Stimulated activated naive CD8-positive, alpha-beta T cell treated with anti-CD3 and anti-CD28 coated beads, Interleukin-15, amount 100 ng/mL, for 72 hours (primary cell): ENCODE results near the gene USP10.
"Not testable (repeated sequence)": the region's sequence is repeated elsewhere in the genome, so short reads cannot be mapped to it uniquely, and the experiment has no call there.

Source experiments
- ATAC-seq: fragments of 150-1000 bp; cut with Tn5 transposase; 2 replicates; pipeline ENCODE4 v1.10.0; 2021; ENCODE audit warnings: mild to moderate bottlenecking, moderate library complexity
- DNase-seq, 2 donors: peaks; one replicate each; pipeline ENCODE4 v3.0.0; 2021 to 2022
- H3K27ac Mint-ChIP-seq, 2 donors: one replicate each; pipeline ENCODE4 v1.8.0; 2022; ENCODE audit warnings: mild to moderate bottlenecking in 2 of 2, mixed read lengths in 2 of 2, moderate library complexity in 2 of 2
- H3K27me3 Mint-ChIP-seq: one replicate; pipeline ENCODE4 v1.8.0; 2022; ENCODE audit warnings: mixed read lengths
- H3K4me1 Mint-ChIP-seq: one replicate; pipeline ENCODE4 v1.8.0; 2022; ENCODE audit warnings: mild to moderate bottlenecking, mixed read lengths
- H3K4me3 Mint-ChIP-seq, 2 donors: one replicate each; pipeline ENCODE4 v1.8.0; 2022; ENCODE audit warnings: mild to moderate bottlenecking in 2 of 2, mixed read lengths in 2 of 2, moderate library complexity in 1 of 2
- H3K9me3 Mint-ChIP-seq, 2 donors: one replicate each; pipeline ENCODE4 v1.8.0; 2022; ENCODE audit warnings: mixed read lengths in 2 of 2

USP10 gene

DNA sequence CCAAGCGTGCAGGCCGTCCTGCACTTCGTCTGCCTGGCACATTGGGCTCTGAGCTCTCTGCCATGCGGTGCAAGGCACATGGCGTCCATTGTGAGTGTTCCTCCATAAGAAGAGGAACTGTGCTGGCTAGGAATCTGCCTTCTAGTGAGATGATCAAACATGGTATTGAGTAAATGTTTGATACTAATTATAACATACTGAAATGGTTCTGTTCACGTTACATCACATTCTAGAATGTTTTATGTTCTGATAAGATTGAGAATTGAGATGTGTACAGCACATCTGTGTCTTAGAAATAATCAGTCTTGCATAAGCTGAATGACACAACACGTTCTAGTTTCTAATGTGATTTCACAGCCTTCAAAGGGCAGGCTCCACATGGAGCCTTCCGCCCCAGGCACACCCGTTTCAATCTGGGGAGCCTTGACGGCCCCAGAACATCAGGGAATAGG, 42.9 kb downstream of the USP10 start:
- Mint-ChIP-seq H3K4me3 (no peak overlapping the region), H3K27me3 (no peaks in the 10 kb centered on the region), H3K4me1 (peaks cover 36% of the 10 kb centered on the region), H3K9me3 (no peaks in the 10 kb centered on the region), H3K27ac (no peak overlapping the region)
- DNase-seq (no peak), ATAC-seq (no peak)

GRCh38 chr16:84746231-84746630, 46.4 kb downstream of the USP10 start:
- no peaks in the 10 kb centered on the region for H3K27me3 Mint-ChIP-seq
- no peak overlapping the region for H3K4me3 Mint-ChIP-seq
- H3K27ac Mint-ChIP-seq: no peak overlapping the region
- H3K4me1 Mint-ChIP-seq: peaks cover 37% of the 10 kb centered on the region
- ATAC-seq (no peak), DNase-seq (no peak)
- H3K9me3 Mint-ChIP-seq: no peaks in the 10 kb centered on the region

- ATAC-seq (no peak), DNase-seq (no peak)
- Mint-ChIP-seq H3K9me3 (no peaks in the 10 kb centered on the region), H3K4me1 (peaks cover 37% of the 10 kb centered on the region), H3K4me3 (no peak overlapping the region), H3K27ac (no peak overlapping the region), H3K27me3 (no peaks in the 10 kb centered on the region)
These were observed 47.1 kb downstream of the USP10 start for GRCh38 chr16:84746875-84747274.

- ATAC-seq, H3K27me3 Mint-ChIP-seq: not testable (repeated sequence)
These were observed 48.4 kb downstream of the USP10 start for GRCh38 chr16:84748247-84748646.

GRCh38 chr16:84749072-84749471, 49.3 kb downstream of the USP10 start:
- ATAC-seq: no peak
- H3K27ac Mint-ChIP-seq: no peak overlapping the region

More at GRCh38 chr16:84748247-84748646, 48.4 kb downstream of the USP10 start:
- H3K4me1 Mint-ChIP-seq: peaks cover 43% of the 10 kb centered on the region
- not testable (repeated sequence) for H3K9me3 Mint-ChIP-seq, H3K27ac Mint-ChIP-seq, H3K4me3 Mint-ChIP-seq, DNase-seq

GRCh38 chr16:84749815-84750214, 50.0 kb downstream of the USP10 start:
- no peaks in the 10 kb centered on the region for H3K9me3 Mint-ChIP-seq
- peak overlapping the region in 1 of 2 donors; percentile 55 for H3K27ac Mint-ChIP-seq
- peaks cover 58% of the 10 kb centered on the region for H3K4me1 Mint-ChIP-seq
- DNase-seq: no peak
- no peak for ATAC-seq
- no peak overlapping the region for H3K4me3 Mint-ChIP-seq
- H3K27me3 Mint-ChIP-seq: no peaks in the 10 kb centered on the region

More at GRCh38 chr16:84749072-84749471, 49.3 kb downstream of the USP10 start:
- no peak for DNase-seq
- Mint-ChIP-seq H3K9me3 (no peaks in the 10 kb centered on the region), H3K27me3 (no peaks in the 10 kb centered on the region), H3K4me1 (peaks cover 51% of the 10 kb centered on the region), H3K4me3 (no peak overlapping the region)

DNA sequence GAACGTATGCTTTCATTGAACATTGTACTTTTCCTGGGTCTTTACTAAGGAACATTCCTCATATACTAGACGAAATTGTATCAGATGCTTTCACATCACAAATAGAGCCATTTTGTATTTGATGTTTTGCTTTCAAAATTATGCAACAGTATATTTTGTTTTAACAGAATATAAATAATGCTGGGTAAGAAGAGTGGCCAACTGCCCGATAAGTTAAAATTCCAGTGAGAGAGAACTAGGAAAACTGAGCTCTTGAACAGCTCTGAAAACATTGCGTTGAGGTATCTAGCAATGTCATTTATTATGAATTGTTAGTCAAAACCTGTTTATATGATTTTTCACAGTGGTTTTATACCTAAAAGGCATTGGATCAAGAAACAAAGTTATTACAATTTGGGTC, 50.8 kb downstream of the USP10 start:
- DNase-seq (no peak), ATAC-seq (no peak)
- Mint-ChIP-seq H3K4me3 (no peak overlapping the region), H3K9me3 (no peaks in the 10 kb centered on the region), H3K27me3 (no peaks in the 10 kb centered on the region), H3K4me1 (peaks cover 66% of the 10 kb centered on the region), H3K27ac (no peak overlapping the region)

DNA sequence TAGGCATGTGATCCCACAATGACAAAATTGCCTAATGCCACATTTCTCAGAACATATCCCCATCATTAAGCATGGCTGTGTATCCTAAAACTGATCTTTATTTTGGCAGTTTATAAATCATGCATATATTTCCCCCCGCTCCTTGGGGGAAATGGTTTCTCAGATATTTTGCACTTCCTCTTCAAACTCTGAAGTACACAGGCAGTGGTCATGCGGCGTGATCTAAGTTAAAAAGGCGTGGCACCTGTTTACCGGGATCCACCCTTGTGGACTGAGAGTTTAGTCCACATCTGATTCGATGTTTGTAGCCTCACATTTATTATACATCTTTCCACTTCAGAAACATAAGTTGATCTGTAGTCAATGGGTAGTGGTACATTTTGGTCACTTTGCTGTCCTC, 51.4 kb downstream of the USP10 start:
- DNase-seq (no peak), ATAC-seq (no peak)
- Mint-ChIP-seq H3K9me3 (no peaks in the 10 kb centered on the region), H3K4me1 (peaks cover 72% of the 10 kb centered on the region), H3K4me3 (peak overlapping the region; percentile 8 to 54), H3K27ac (peak overlapping the region; percentile 67 to 89), H3K27me3 (no peaks in the 10 kb centered on the region)

DNA sequence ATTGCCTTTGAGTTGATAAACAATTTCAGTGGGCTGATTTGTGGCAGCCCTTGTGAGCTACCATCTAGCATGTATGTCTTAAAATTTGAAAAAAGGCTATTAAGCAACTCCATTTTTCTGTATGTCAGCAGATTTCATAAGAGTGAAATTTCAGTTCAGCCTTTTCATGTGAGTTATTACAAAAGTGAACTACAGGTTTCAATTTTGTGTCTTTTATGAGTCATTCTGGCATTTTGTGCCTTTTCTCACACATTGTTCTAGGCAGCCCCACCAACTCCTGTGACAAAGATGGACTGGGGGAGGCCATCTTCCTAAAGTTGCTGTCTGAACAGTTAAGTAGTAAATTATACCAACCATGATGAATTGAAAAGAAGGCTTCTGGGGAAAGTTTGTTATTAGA, 52.1 kb downstream of the USP10 start:
- no peaks in the 10 kb centered on the region for H3K9me3 Mint-ChIP-seq
- peak in 1 of 2 donors; percentile 54 for DNase-seq
- H3K4me1 Mint-ChIP-seq: peaks cover 78% of the 10 kb centered on the region
- H3K27ac Mint-ChIP-seq: peak overlapping the region in 1 of 2 donors; percentile 67
- H3K27me3 Mint-ChIP-seq: no peaks in the 10 kb centered on the region
- ATAC-seq: peak; percentile 89
- peak overlapping the region; percentile 29 to 54 for H3K4me3 Mint-ChIP-seq

DNA sequence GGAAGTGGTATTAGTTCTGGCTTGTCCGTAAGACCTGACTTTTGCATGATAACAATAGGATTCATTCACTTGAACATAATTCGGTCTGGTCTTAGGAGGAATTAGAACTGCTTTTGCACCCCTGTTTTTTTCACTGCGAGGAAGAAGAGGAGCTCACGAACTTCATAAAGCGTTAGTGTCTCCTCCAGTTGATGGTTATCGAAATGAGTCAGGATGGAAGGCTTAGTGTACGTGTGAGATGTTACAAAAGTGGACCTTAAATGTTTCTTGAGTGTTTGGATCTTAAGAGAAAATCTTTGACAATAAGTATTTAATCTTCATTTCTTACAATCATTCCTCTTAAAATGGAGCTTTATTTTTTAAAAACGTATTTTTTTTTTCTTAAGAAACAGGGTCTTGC, 52.8 kb downstream of the USP10 start:
- ATAC-seq: no peak
- peaks cover 83% of the 10 kb centered on the region for H3K4me1 Mint-ChIP-seq
- H3K4me3 Mint-ChIP-seq: peak overlapping the region in 1 of 2 donors; percentile 54
- DNase-seq: no peak
- H3K27me3 Mint-ChIP-seq: no peaks in the 10 kb centered on the region
- H3K9me3 Mint-ChIP-seq: no peaks in the 10 kb centered on the region
- no peak overlapping the region for H3K27ac Mint-ChIP-seq

DNA sequence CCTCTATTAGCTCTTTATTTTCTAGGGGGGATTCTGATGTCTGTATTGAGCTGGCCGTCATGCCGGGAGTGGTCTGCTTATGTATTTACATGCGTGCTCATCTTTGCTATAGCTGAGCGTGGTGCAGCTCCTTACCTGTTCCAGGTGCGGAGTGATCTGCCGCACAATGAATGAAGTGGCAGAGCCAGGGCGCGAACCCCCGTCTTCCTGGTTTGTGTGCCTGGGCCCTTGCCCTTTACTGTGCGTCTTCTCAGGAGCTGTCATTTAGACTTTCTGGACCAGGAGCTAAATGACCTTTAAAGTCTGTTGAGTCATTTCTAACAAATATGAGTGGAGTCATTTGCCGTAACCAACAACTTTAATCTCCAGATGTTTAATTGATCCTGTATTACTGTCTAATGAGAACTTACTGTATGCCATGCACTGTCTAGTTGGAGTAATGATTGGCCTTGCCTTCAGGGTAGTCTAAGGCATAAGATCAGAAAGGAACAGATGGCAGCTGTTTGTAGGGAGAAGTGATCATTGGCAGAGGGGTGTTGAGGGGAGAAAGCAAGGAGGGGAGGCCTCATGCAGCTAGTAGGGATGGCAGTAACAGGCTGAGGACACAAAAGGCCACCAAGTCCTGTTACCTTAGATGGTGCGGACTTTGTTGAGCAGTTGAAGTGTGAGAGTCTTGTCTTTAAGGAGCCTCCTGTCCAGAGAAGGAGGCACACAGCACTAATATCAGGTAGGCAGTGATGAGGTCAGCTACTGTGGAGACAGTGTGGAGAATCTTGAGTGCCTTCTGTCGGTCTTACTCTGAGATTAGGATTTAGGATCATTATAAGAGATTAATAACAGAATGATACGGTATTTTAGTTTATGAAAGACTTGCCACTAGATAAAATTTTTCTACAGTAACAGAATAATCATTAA, 53.9 kb downstream of the USP10 start:
- Mint-ChIP-seq H3K4me3 (peak overlapping the region; percentile 7 to 26), H3K27me3 (no peaks in the 10 kb centered on the region), H3K9me3 (no peaks in the 10 kb centered on the region)

DNA sequence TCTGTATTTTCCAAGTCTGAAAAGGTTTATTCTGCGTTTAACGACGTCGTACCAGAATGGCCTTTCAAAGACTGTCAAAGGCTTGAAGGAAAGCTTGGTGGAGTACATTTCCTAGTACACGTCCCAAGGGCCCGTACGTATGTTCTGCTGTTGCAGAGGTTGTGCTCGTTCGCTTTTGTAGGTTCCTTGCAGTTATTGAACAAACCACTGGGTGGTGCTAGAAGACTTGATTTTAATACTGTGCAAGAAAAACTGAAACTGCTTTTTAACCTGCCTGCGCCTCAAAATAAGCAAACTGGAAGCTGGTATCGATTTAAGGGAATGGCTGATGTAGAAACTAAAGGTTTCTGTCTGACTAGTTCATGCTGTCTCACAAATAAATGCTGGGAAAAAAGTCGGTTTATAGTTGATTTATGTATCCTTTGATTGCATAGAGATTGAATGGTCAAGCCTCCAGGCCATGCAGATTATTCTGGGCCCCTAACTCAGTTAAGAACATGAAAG, 54.6 kb downstream of the USP10 start:
- H3K27me3 Mint-ChIP-seq: no peaks in the 10 kb centered on the region
- H3K4me1 Mint-ChIP-seq: peaks cover 95% of the 10 kb centered on the region
- no peak overlapping the region for H3K27ac Mint-ChIP-seq
- H3K4me3 Mint-ChIP-seq: peak overlapping the region in 1 of 2 donors; percentile 2
- H3K9me3 Mint-ChIP-seq: no peaks in the 10 kb centered on the region
- DNase-seq: peak; percentile 65 to 67
- peak; percentile 82 for ATAC-seq

More for the DNA sequence above, 53.9 kb downstream of the USP10 start:
- DNase-seq: no peak
- Mint-ChIP-seq H3K27ac (no peak overlapping the region), H3K4me1 (peaks cover 93% of the 10 kb centered on the region)
- peak; percentile 29 for ATAC-seq

- ATAC-seq: no peak
- no peaks in the 10 kb centered on the region for H3K27me3 Mint-ChIP-seq
- peaks cover 95% of the 10 kb centered on the region for H3K4me1 Mint-ChIP-seq
- peak overlapping the region in 1 of 2 donors; percentile 88 for H3K27ac Mint-ChIP-seq
- peak overlapping the region in 1 of 2 donors; percentile 25 for H3K4me3 Mint-ChIP-seq
- no peaks in the 10 kb centered on the region for H3K9me3 Mint-ChIP-seq
- DNase-seq: no peak
These were observed 55.3 kb downstream of the USP10 start for GRCh38 chr16:84754956-84755672.

DNA sequence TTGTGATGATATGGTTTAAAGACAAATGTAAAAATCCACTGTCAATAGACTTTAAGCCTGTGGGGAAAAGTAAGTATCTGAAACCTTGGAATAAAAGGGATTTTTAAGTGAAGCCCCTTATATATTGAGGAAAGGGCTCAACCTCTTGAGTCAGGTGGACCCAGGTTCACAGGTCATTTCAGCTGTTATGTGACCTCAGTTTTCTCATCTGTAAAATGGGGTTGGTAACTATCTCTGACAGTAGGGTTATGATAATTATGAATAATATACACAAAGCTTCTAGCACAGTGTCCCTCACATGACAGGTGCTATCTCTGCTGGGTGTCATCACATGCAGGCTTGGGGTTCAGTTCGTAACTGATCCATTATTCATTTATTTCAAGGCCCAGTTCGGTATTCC, 57.0 kb downstream of the USP10 start:
- no peak for ATAC-seq
- no peaks in the 10 kb centered on the region for H3K27me3 Mint-ChIP-seq
- H3K4me3 Mint-ChIP-seq: no peak overlapping the region
- H3K4me1 Mint-ChIP-seq: peaks cover 82% of the 10 kb centered on the region
- H3K27ac Mint-ChIP-seq: peak overlapping the region in 1 of 2 donors; percentile 84
- H3K9me3 Mint-ChIP-seq: no peaks in the 10 kb centered on the region
- DNase-seq: no peak

GRCh38 chr16:84758627-84759026, 58.8 kb downstream of the USP10 start:
- Mint-ChIP-seq H3K27me3 (no peaks in the 10 kb centered on the region), H3K27ac (no peak overlapping the region), H3K4me3 (no peak overlapping the region), H3K4me1 (peaks cover 65% of the 10 kb centered on the region), H3K9me3 (no peaks in the 10 kb centered on the region)
- ATAC-seq (no peak), DNase-seq (no peak)

- Mint-ChIP-seq H3K4me3 (no peak overlapping the region), H3K9me3 (no peaks in the 10 kb centered on the region), H3K27ac (no peak overlapping the region), H3K4me1 (peaks cover 61% of the 10 kb centered on the region), H3K27me3 (no peaks in the 10 kb centered on the region)
- DNase-seq (no peak), ATAC-seq (no peak)
These were observed 59.3 kb downstream of the USP10 start for GRCh38 chr16:84759061-84759460.
